ENCODE data around the gene EDAR.

DNA sequence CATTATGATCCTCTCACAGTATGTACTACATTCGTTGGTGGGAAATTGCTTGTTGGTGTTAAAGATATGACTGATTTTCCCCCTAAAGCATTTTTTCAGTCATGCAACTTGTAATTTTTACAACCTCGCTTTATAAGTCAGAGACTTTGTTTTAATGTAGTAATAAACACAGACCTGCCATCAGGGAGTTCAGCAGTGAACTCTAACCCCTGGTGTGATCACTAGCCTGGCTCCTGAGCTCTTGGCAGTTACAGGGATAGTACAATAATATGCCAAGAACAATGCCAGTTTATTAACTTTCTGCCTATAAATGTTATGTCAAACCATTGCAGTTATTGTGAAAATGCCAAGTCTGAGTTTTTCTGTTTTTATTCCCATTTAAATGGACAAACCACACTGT is 93.8 kb downstream of the EDAR start:
- TF ChIP-seq CTCF (IDR thresholded peaks at IDR 0.05 in 4 of 5, conservative IDR thresholded peaks at IDR 0.05 in 1 of 5) (no peak), POLR2A (IDR thresholded peaks at IDR 0.05) (no peak)

All from gastrocnemius medialis (tissue), 4 donors.